ENCODE data around the gene CHRNB2.

GRCh38 chr1:154571964-154572288 lies 4.3 kb downstream of the CHRNB2 start:
- TF ChIP-seq POLR2AphosphoS5 (IDR thresholded peaks at IDR 0.05): no peak
- no peak for TF ChIP-seq CTCF (IDR thresholded peaks at IDR 0.05)

All from prostate gland (tissue), 2 donors.